ENCODE measurements around the gene SS18L1. TPM values are rescaled to one million over a fixed set of nuclear protein-coding genes. Genes with fewer than 3 reads are reported as not detected.

Gene SS18L1
- total RNA-seq (5.6 and 7.4 TPM in 2 replicates), polyA plus RNA-seq (3.8 and 4.7 TPM in 2 replicates), polyA minus RNA-seq (ENCODE audit: low replicate concordance) (1.3 and 20.2 TPM in 2 replicates)
- polyA plus RNA-seq (2012), result 4.0 TPM in 2 replicates

GRCh38 chr20:62143081-62143956, at the start of gene SS18L1, which contains the start of gene PSMA7:
Gene SS18L1 (plus strand): TSS chr20:62143769. CDS start chr20:62143821, 52 bp downstream.
Gene PSMA7 (minus strand): TSS chr20:62143394. CDS start chr20:62143303, 91 bp downstream.
- Histone ChIP-seq H3K79me2 (ENCODE audit: control insufficient read depth, insufficient read depth, low read length) (peaks cover 82% of the 10 kb centered on the region), H3K27ac (ENCODE audit: insufficient read depth, low read length) (peak within 1 kb of the TSS; percentile 83), H3K9me3 (ENCODE audit: control insufficient read depth, insufficient read depth, low read depth, low read length) (no peaks in the 10 kb centered on the region), H3K9ac (ENCODE audit: insufficient read depth, low read length) (peak within 1 kb of the TSS; percentile 92), H3K4me2 (ENCODE audit: extremely low read depth, insufficient read depth, low read length) (peak within 1 kb of the TSS; percentile 98), H4K20me1 (ENCODE audit: control insufficient read depth, extremely low read depth, insufficient read depth, low read length) (peaks cover 2% of the 10 kb centered on the region), H3K4me3 (replicated peaks in 1 of 4; ENCODE audit: control extremely low read depth in 1 of 4, insufficient read depth in 1 of 4, low read depth in 3 of 4, low read length in 4 of 4) (peak within 1 kb of the TSS; percentile 66 to 88 (median 76)), H2AFZ (ENCODE audit: low read length) (peak within 1 kb of the TSS; percentile 11), H3K36me3 (ENCODE audit: control insufficient read depth, insufficient read depth, low read length) (peaks cover 13% of the 10 kb centered on the region), H3K4me1 (ENCODE audit: control insufficient read depth, extremely low read depth, insufficient read depth, low read length) (peaks cover 2% of the 10 kb centered on the region), H3K27me3 (ENCODE audit: control insufficient read depth, insufficient read depth, low read length) (no peaks in the 10 kb centered on the region)
- peak; percentile 84 to 87 for DNase-seq (ENCODE audit: low read depth in 2 of 2)
- TF ChIP-seq CTCF (conservative IDR thresholded peaks at IDR 0.05 in 1 of 2, IDR thresholded peaks at IDR 0.05 in 1 of 2; ENCODE audit: low read depth in 1 of 2, low read length in 2 of 2) (no peak), EZH2 (IDR thresholded peaks at IDR 0.05; ENCODE audit: low read length, missing control alignments) (no peak)

- Histone ChIP-seq H3K9me3 (ENCODE audit: control insufficient read depth, insufficient read depth, low read depth, low read length) (no peaks in the 10 kb centered on the region), H3K79me2 (ENCODE audit: control insufficient read depth, insufficient read depth, low read length) (no peaks in the 10 kb centered on the region), H3K36me3 (ENCODE audit: control insufficient read depth, insufficient read depth, low read length) (no peaks in the 10 kb centered on the region), H3K4me1 (ENCODE audit: control insufficient read depth, extremely low read depth, insufficient read depth, low read length) (no peaks in the 10 kb centered on the region), H3K27ac (ENCODE audit: insufficient read depth, low read length) (no peak overlapping the region), H4K20me1 (ENCODE audit: control insufficient read depth, extremely low read depth, insufficient read depth, low read length) (no peaks in the 10 kb centered on the region), H3K27me3 (ENCODE audit: control insufficient read depth, insufficient read depth, low read length) (no peaks in the 10 kb centered on the region), H3K4me2 (ENCODE audit: extremely low read depth, insufficient read depth, low read length) (no peak overlapping the region), H3K4me3 (replicated peaks in 1 of 4; ENCODE audit: control extremely low read depth in 1 of 4, insufficient read depth in 1 of 4, low read depth in 3 of 4, low read length in 4 of 4) (no peak overlapping the region), H2AFZ (ENCODE audit: low read length) (no peak overlapping the region), H3K9ac (ENCODE audit: insufficient read depth, low read length) (no peak overlapping the region)
- DNase-seq (ENCODE audit: low read depth in 2 of 2), result no peak
- TF ChIP-seq CTCF (conservative IDR thresholded peaks at IDR 0.05 in 1 of 2, IDR thresholded peaks at IDR 0.05 in 1 of 2; ENCODE audit: low read depth in 1 of 2, low read length in 2 of 2) (no peak), EZH2 (IDR thresholded peaks at IDR 0.05; ENCODE audit: low read length, missing control alignments) (no peak)
Measured at GRCh38 chr20:62096421-62097380, 46.9 kb upstream of the SS18L1 start.

Data from fibroblast of lung (primary cell).